Hindlimb muscle (tissue), 1 donor: Measurements from ENCODE around the gene ORAI2. TPM values are rescaled to one million over a fixed set of nuclear protein-coding genes. Genes with fewer than 3 reads are reported as not detected.
"Not testable (repeated sequence)": the region's sequence is repeated elsewhere in the genome, so short reads cannot be mapped to it uniquely, and the experiment has no call there.

Source experiments
- DNase-seq: peaks from one replicate; pipeline ENCODE4 v3.0.0-alpha.2; 2013
- polyA plus RNA-seq: library from polyadenylated mRNA; unstranded; fragments of 120-200 nt; gene quantifications from one replicate; pipeline ENCODE4 v1.2.1, GENCODE V29; 2013; ENCODE audit not compliant: insufficient read length

The ORAI2 gene
- polyA plus RNA-seq: 10.0 TPM

GRCh38 chr7:102433219-102434038 is at the start of gene ORAI2:
TSS of gene ORAI2 (plus strand) at chr7:102433575. CDS start at chr7:102438957, 5,382 bp downstream.
- peak; percentile 81 for DNase-seq

DNA sequence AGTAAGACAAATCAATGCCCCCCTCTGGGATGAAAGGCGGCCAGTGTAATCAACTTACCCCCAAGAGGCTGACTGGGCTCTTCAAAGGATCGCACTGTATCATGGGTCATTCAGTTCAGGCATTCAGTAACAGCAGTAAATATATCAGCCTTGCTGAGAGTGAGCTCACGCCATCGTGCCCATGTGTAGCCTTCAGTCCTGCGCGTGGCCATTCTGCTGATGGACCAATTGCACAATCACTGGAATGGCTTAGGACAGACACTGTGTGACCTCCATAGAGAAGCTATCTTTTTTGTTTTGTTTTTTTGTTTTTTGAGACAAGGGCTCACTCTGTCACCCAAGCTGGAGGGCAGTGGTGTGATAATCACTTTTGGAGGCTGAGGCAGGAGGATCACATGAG is 46.3 kb upstream of the ORAI2 start:
- DNase-seq: no peak

GRCh38 chr7:102389810-102390209 is 43.6 kb upstream of the ORAI2 start:
- no peak for DNase-seq

GRCh38 chr7:102390697-102391484 is 42.5 kb upstream of the ORAI2 start:
- peak; percentile 73 for DNase-seq

GRCh38 chr7:102392330-102392729 is 41.0 kb upstream of the ORAI2 start:
- DNase-seq: no peak

DNA sequence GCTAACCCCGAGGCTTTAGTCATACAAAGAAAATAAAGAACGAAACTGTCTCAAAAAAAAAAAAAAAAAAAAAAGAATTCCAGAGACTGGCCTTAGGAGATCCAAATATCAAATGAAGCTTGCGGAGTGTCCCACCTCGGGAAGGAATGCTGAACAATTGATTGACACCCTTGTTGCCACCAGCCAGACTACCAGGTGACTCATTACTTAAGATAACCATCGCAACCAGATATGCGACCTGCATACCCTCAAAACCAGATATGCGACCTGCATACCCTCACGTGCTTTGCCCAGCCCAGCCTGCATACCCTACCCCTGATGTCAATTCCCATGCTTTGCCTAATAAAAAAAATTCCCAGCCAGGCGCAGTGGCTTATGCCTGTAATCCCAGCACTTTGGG is 39.9 kb upstream of the ORAI2 start:
- DNase-seq: no peak

GRCh38 chr7:102395592-102395872 is 37.8 kb upstream of the ORAI2 start:
- no peak for DNase-seq

- peak; percentile 89 for DNase-seq
Observed at GRCh38 chr7:102395873-102396709, 37.3 kb upstream of the ORAI2 start, which contains the start of gene PRKRIP1. TSS of gene PRKRIP1 (plus strand) at chr7:102396363. CDS start at chr7:102396412, 49 bp downstream.

- DNase-seq: no peak
Observed at GRCh38 chr7:102396710-102397019, 36.7 kb upstream of the ORAI2 start.

GRCh38 chr7:102398543-102398942 is 34.8 kb upstream of the ORAI2 start:
- no peak for DNase-seq

- DNase-seq: no peak
Observed at GRCh38 chr7:102400360-102400759, 33.0 kb upstream of the ORAI2 start.

DNA sequence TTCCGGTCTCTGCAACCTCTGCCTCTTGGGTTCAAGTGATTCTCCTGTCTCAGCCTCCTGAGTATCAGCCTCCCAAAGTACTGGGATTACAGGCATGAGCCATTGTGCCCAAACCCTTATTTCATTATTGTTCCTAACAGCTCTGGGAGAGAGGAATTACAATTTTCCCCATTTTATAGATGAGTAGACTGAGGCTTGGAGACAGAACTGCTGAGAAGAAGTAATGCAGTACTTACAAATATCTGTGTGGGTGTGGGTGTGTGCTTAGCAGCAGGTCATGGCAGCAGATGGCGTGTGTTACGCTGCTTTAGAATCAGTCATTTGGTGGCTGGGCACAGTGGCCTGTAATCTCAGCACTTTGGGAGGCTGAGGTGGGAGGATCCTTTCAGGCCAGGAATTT is 29.8 kb upstream of the ORAI2 start:
- DNase-seq: no peak

- no peak for DNase-seq
Observed at GRCh38 chr7:102404005-102404861, 29.1 kb upstream of the ORAI2 start.

- not testable (repeated sequence) for DNase-seq
Observed at GRCh38 chr7:102404862-102405188, 28.6 kb upstream of the ORAI2 start.

GRCh38 chr7:102407910-102408309 is 25.5 kb upstream of the ORAI2 start:
- DNase-seq: no peak

DNA sequence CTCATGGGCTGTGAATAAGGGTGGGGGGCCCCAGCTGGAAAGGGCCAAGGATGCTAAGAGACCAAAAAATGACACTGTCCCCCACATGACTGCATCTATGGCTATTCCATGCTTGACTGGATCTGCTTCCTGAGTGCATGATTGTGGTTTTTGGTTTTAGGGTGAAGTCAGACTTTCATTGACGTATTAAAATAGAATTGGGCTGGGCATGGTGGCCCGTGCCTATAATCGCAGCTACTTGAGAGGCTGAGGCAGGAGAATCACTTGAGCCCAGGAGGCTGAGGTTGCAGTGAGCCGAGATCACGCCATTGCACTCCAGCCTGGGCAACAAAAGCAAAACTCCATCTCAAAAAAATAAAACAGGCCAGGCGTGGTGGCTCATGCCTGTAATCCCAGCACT is 24.8 kb upstream of the ORAI2 start:
- DNase-seq: not testable (repeated sequence)

DNA sequence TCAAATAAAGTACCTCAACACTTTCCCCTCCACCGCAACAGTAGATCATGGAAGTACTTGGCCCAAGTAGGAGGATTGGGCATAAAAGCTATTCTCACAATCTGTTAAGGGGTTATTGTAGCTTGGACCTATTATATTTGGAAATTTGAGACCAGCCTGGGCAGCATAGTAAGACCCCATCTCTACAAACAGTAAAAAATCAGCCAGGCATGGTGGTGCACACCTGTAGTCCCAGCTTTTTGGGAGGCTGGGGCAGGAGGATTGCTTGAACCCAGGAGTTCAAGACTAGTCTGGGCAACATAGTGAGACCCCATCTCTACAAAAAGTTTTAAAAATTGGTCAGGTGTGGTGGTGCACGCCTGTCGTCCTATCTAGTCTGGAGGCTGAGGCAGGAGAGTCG is 24.0 kb upstream of the ORAI2 start:
- DNase-seq: no peak

- DNase-seq: no peak
Observed at GRCh38 chr7:102410123-102410522, 23.3 kb upstream of the ORAI2 start.

GRCh38 chr7:102410918-102411317 is 22.5 kb upstream of the ORAI2 start:
- DNase-seq: no peak

GRCh38 chr7:102412548-102412947 is 20.8 kb upstream of the ORAI2 start:
- DNase-seq: no peak

- DNase-seq: no peak
Observed at GRCh38 chr7:102413091-102413490, 20.3 kb upstream of the ORAI2 start.

GRCh38 chr7:102413611-102414010 is 19.8 kb upstream of the ORAI2 start:
- DNase-seq: no peak
